Suprapubic skin (tissue), 4 donors: ENCODE measurements around the gene NPTX1.

Source experiments
- CTCF ChIP-seq, 2 donors: fragments of 200-600 bp in 1 of 2; fragments of 450-650 bp in 1 of 2; sonication (generic) in 1 of 2; IDR thresholded peaks; one replicate each; pipeline ENCODE4 v1.5.1; 2016 to 2019; ENCODE audit warnings: antibody characterized with exemption in 2 of 2, mild to moderate bottlenecking in 1 of 2, moderate library complexity in 1 of 2
- POLR2A ChIP-seq, 2 donors: fragments of 450-650 bp; IDR thresholded peaks; one replicate each; pipeline ENCODE4 v1.6.1; 2017; ENCODE audit warnings: antibody characterized with exemption in 2 of 2, mild to moderate bottlenecking in 2 of 2, moderate library complexity in 2 of 2
- POLR2AphosphoS5 ChIP-seq, 3 donors: sonication (generic); formaldehyde crosslinking; IDR thresholded peaks; one replicate each; pipeline ENCODE4 v1.6.1; 2017; ENCODE audit warnings: antibody characterized with exemption in 3 of 3

DNA sequence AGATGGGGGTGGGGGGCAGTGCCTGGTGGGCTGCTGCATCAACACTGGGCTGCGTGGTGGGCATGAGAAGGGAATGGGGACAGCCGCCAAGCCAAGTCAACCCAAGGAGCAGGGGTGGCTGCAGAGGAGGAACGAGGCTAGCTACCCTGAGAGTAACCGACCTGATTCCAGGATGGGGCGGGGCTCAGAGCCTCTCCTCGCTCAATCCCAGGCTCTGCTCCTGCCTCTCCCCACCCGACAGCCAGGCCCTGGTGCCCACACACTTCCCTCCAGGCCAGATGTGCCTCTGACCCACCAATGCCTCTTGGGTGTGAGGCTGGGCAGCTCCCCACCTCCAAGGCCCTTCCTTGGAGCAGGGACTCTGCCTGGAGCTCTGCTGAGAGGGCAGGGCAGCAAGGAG is 2.7 kb downstream of the NPTX1 start:
- no peak for TF ChIP-seq CTCF (IDR thresholded peaks at IDR 0.05)
- TF ChIP-seq POLR2AphosphoS5 (IDR thresholded peaks at IDR 0.05) = no peak
- TF ChIP-seq POLR2A (IDR thresholded peaks at IDR 0.05) = no peak
